ENCODE data around the gene CAB39.
"Not testable (repeated sequence)": the region's sequence is repeated elsewhere in the genome, so short reads cannot be mapped to it uniquely, and the experiment has no call there.

Gene CAB39

GRCh38 chr2:230716588-230716987 lies 3.9 kb downstream of the CAB39 start:
- DNase-seq = no peak

GRCh38 chr2:230717600-230717999 lies 5.0 kb downstream of the CAB39 start:
- no peak for DNase-seq

GRCh38 chr2:230719340-230719739 lies 6.7 kb downstream of the CAB39 start:
- no peak for DNase-seq

- DNase-seq = no peak
Observed at GRCh38 chr2:230721712-230722111, 9.1 kb downstream of the CAB39 start.

- DNase-seq = no peak
Observed at GRCh38 chr2:230722207-230722885, 9.7 kb downstream of the CAB39 start.

GRCh38 chr2:230723363-230723762 lies 10.7 kb downstream of the CAB39 start:
- no peak for DNase-seq

- DNase-seq = not testable (repeated sequence)
Observed at GRCh38 chr2:230724957-230725356, 12.3 kb downstream of the CAB39 start.

- DNase-seq = no peak
Observed at GRCh38 chr2:230731512-230731911, 18.9 kb downstream of the CAB39 start.

- DNase-seq = no peak
Observed at GRCh38 chr2:230732914-230733401, 20.3 kb downstream of the CAB39 start.

GRCh38 chr2:230734247-230735175 lies 21.9 kb downstream of the CAB39 start:
- no peak for DNase-seq

GRCh38 chr2:230735884-230736283 lies 23.2 kb downstream of the CAB39 start:
- DNase-seq = no peak

- no peak for DNase-seq
Observed at GRCh38 chr2:230737300-230737699, 24.7 kb downstream of the CAB39 start.

- DNase-seq = no peak
Observed at GRCh38 chr2:230737791-230738226, 25.2 kb downstream of the CAB39 start.

GRCh38 chr2:230738391-230738811 lies 25.8 kb downstream of the CAB39 start:
- no peak for DNase-seq

GRCh38 chr2:230738924-230739323 lies 26.3 kb downstream of the CAB39 start:
- no peak for DNase-seq

- DNase-seq = no peak
Observed at GRCh38 chr2:230739961-230740360, 27.3 kb downstream of the CAB39 start.

- no peak for DNase-seq
Observed at GRCh38 chr2:230742781-230743180, 30.1 kb downstream of the CAB39 start.

- no peak for DNase-seq
Observed at GRCh38 chr2:230746213-230746612, 33.6 kb downstream of the CAB39 start.

GRCh38 chr2:230748087-230748486 lies 35.4 kb downstream of the CAB39 start:
- DNase-seq = no peak

- DNase-seq = no peak
Observed at GRCh38 chr2:230749111-230749510, 36.5 kb downstream of the CAB39 start.

- no peak for DNase-seq
Observed at GRCh38 chr2:230751062-230751461, 38.4 kb downstream of the CAB39 start.

- DNase-seq = no peak
Observed at GRCh38 chr2:230754200-230754599, 41.6 kb downstream of the CAB39 start.

- no peak for DNase-seq
Observed at GRCh38 chr2:230757476-230757875, 44.8 kb downstream of the CAB39 start.

Measured in midbrain (tissue), 1 donor.